H9 (cell line): ENCODE results near the gene EN1. TPM values are rescaled to one million over a fixed set of nuclear protein-coding genes. Genes with fewer than 3 reads are reported as not detected.

ENCODE experiments used
- DNase-seq: peaks from one replicate; pipeline ENCODE4 v3.0.0-alpha.2; 2017
- H2AFZ ChIP-seq: one replicate; pipeline ENCODE4 v1.6.1; 2013; ENCODE audit warnings: mild to moderate bottlenecking, low read length, control low read depth, moderate library complexity
- H2AK5ac ChIP-seq: 2 replicates; pipeline ENCODE4 v1.6.1; 2013; ENCODE audit warnings: low read length, control low read depth, mixed read lengths; ENCODE audit not compliant: insufficient read length
- H2BK120ac ChIP-seq: one replicate; pipeline ENCODE4 v1.6.1; 2013; ENCODE audit warnings: low read depth, mild to moderate bottlenecking, low read length, control low read depth, inconsistent platforms; ENCODE audit not compliant: poor library complexity, severe bottlenecking
- H2BK12ac ChIP-seq: 2 replicates; pipeline ENCODE4 v1.6.1; 2013; ENCODE audit warnings: low read length, control low read depth, mixed read lengths, low read depth; ENCODE audit not compliant: insufficient read length
- H2BK15ac ChIP-seq: 2 replicates; pipeline ENCODE4 v1.6.1; 2013; ENCODE audit warnings: low read depth, low read length, control low read depth
- H2BK20ac ChIP-seq: one replicate; pipeline ENCODE4 v1.6.1; 2013; ENCODE audit warnings: low read depth, mild to moderate bottlenecking, low read length, control low read depth, inconsistent platforms; ENCODE audit not compliant: poor library complexity, severe bottlenecking
- H2BK5ac ChIP-seq: 2 replicates; pipeline ENCODE4 v1.6.1; 2013; ENCODE audit warnings: low read length, control low read depth, mixed read lengths; ENCODE audit not compliant: insufficient read length
- H3K14ac ChIP-seq: 2 replicates; pipeline ENCODE4 v1.6.1; 2013; ENCODE audit warnings: low read length, control low read depth; ENCODE audit not compliant: insufficient read depth
- H3K18ac ChIP-seq: 2 replicates; pipeline ENCODE4 v1.6.1; 2013; ENCODE audit warnings: low read depth, mild to moderate bottlenecking, mixed read lengths, low read length, control low read depth; ENCODE audit not compliant: insufficient read length
- H3K23ac ChIP-seq: 2 replicates; pipeline ENCODE4 v1.6.1; 2013; ENCODE audit warnings: low read length, control low read depth, mixed read lengths, low read depth; ENCODE audit not compliant: insufficient read length
- H3K23me2 ChIP-seq: 2 replicates; pipeline ENCODE4 v1.6.1; 2013; ENCODE audit warnings: low read depth, mild to moderate bottlenecking, mixed read lengths, low read length, control low read depth; ENCODE audit not compliant: insufficient read length, poor library complexity, severe bottlenecking
- H3K27ac ChIP-seq: 2 replicates; pipeline ENCODE4 v1.5.1; 2013; ENCODE audit warnings: low read length, control low read depth, mixed read lengths, low read depth; ENCODE audit not compliant: insufficient read length
- H3K27me3 ChIP-seq: 2 replicates; pipeline ENCODE4 v1.6.1; 2013; ENCODE audit warnings: low read length, control low read depth, inconsistent platforms; ENCODE audit not compliant: insufficient read depth
- H3K4ac ChIP-seq: 2 replicates; pipeline ENCODE4 v1.6.1; 2013; ENCODE audit warnings: low read depth, mild to moderate bottlenecking, control low read depth, inconsistent platforms, low read length, moderate library complexity
- H3K4me1 ChIP-seq: 2 replicates; pipeline ENCODE4 v1.6.1; 2013; ENCODE audit warnings: low read length, control low read depth, inconsistent platforms; ENCODE audit not compliant: insufficient read depth
- H3K4me2 ChIP-seq: 2 replicates; pipeline ENCODE4 v1.6.1; 2013; ENCODE audit warnings: low read length, control low read depth, mixed read lengths; ENCODE audit not compliant: insufficient read length, insufficient read depth
- H3K56ac ChIP-seq: 2 replicates; pipeline ENCODE4 v1.6.1; 2013; ENCODE audit warnings: low read depth, mild to moderate bottlenecking, mixed read lengths, low read length, control low read depth; ENCODE audit not compliant: insufficient read length
- H3K79me1 ChIP-seq: 2 replicates; pipeline ENCODE4 v1.6.1; 2013; ENCODE audit warnings: low read depth, mild to moderate bottlenecking, moderate library complexity, low read length, control low read depth, inconsistent platforms; ENCODE audit not compliant: insufficient read depth, poor library complexity, severe bottlenecking
- H3K79me2 ChIP-seq: 2 replicates; pipeline ENCODE4 v1.6.1; 2013; ENCODE audit warnings: low read length, control low read depth, inconsistent platforms; ENCODE audit not compliant: insufficient read depth
- H3K9ac ChIP-seq: 2 replicates; pipeline ENCODE4 v1.6.1; 2013; ENCODE audit warnings: low read length, control low read depth, mixed read lengths; ENCODE audit not compliant: insufficient read length; ENCODE audit errors: extremely low read depth
- H3K9me3 ChIP-seq: one replicate; pipeline ENCODE4 v1.6.1; 2013; ENCODE audit warnings: low read depth, low read length, inconsistent platforms; ENCODE audit not compliant: control insufficient read depth
- H3T11ph ChIP-seq: one replicate; pipeline ENCODE4 v1.6.1; 2013; ENCODE audit warnings: mild to moderate bottlenecking, low read length, control low read depth, inconsistent platforms
- H4K20me1 ChIP-seq: one replicate; pipeline ENCODE4 v1.6.1; 2013; ENCODE audit not compliant: control insufficient read depth, insufficient read length, insufficient read depth
- H4K5ac ChIP-seq: 2 replicates; pipeline ENCODE4 v1.6.1; 2013; ENCODE audit warnings: low read depth, mild to moderate bottlenecking, mixed read lengths, low read length, control low read depth; ENCODE audit not compliant: insufficient read length
- H4K8ac ChIP-seq: replicated peaks from 2 replicates; pipeline ENCODE4 v1.6.1; 2013; ENCODE audit warnings: low read length, control low read depth, mixed read lengths, low read depth; ENCODE audit not compliant: insufficient read length
- H4K91ac ChIP-seq: 2 replicates; pipeline ENCODE4 v1.6.1; 2013; ENCODE audit warnings: low read depth, mild to moderate bottlenecking, moderate library complexity, mixed read lengths, low read length, control low read depth; ENCODE audit not compliant: insufficient read length
- H3K27ac Mint-ChIP-seq, 3 experiments: 2 replicates in 2 of 3; 3 replicates in 1 of 3; pipeline ENCODE4 v1.8.0; 2020 to 2021; ENCODE audit warnings: mixed read lengths in 3 of 3, mild to moderate bottlenecking in 1 of 3, moderate library complexity in 1 of 3
- H3K27me3 Mint-ChIP-seq: 2 replicates; pipeline ENCODE4 v1.8.0; 2021; ENCODE audit warnings: low read depth, mild to moderate bottlenecking, moderate library complexity, mixed read lengths
- H3K36me3 Mint-ChIP-seq, 3 experiments: 2 replicates in 2 of 3; 3 replicates in 1 of 3; pipeline ENCODE4 v1.8.0; 2020 to 2021; ENCODE audit warnings: low read depth in 3 of 3, mixed read lengths in 3 of 3; ENCODE audit not compliant: insufficient read depth in 1 of 3
- H3K4me1 Mint-ChIP-seq, 2 experiments: 2 replicates each; pipeline ENCODE4 v1.8.0; 2020; ENCODE audit warnings: mixed read lengths in 2 of 2
- H3K4me3 Mint-ChIP-seq, 2 experiments: 2 replicates in 1 of 2; 3 replicates in 1 of 2; pipeline ENCODE4 v1.8.0; 2020 to 2021; ENCODE audit warnings: mild to moderate bottlenecking in 2 of 2, mixed read lengths in 2 of 2, moderate library complexity in 1 of 2
- H3K9me3 Mint-ChIP-seq, 2 experiments: 2 replicates in 1 of 2; 3 replicates in 1 of 2; pipeline ENCODE4 v1.8.0; 2020; ENCODE audit warnings: mild to moderate bottlenecking in 2 of 2, mixed read lengths in 2 of 2, moderate library complexity in 1 of 2
- WGBS: extraction: QIAGEN DNeasy Blood & Tissue Kit; methylation state at CpG from one replicate; pipeline ENCODE4 v1.1.7; 2013; ENCODE audit warnings: missing lambda C conversion rate, low lambda C conversion rate, mixed read lengths; ENCODE audit not compliant: insufficient read length; ENCODE audit errors: extremely low coverage; 5-methylcytosine and 5-hydroxymethylcytosine counted together
- total RNA-seq: library from RNA; stranded (reverse); gene quantifications from 2 replicates; pipeline ENCODE4 v1.2.1, GENCODE V29; 2021
- TF ChIP-seq, protein P1 (sequence below): fragments of 200-600 bp; sonication (generic); conservative IDR thresholded peaks from 3 replicates; pipeline ENCODE4 v1.8.0; 2021; ENCODE audit warnings: antibody characterized with exemption, mild to moderate bottlenecking

EN1 gene
- total RNA-seq, 1 experiment from 2014 or later, result not detected

DNA sequence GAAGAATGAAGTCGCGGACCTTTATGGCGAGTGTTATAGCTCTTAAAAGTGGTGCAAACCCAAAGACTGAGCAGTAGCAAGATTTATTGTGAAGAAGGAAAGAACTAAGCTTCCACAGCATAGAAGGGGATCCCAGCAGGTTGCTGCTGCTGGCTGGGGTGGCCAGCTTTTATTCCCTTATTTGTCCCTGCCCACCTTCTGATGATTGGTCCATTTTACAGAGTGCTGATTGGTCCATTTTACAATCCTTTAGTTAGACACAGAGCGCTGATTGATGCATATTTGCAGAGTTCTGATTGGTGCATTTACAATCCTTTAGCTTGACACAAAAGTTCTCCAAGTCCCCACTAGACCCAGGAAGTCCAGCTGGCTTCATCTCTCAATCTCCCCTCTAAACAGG lies 36.3 kb upstream of the EN1 start:
- no CpG with 5 or more reads among the region's 4 CpGs for WGBS
- TF ChIP-seq, protein P1, sequence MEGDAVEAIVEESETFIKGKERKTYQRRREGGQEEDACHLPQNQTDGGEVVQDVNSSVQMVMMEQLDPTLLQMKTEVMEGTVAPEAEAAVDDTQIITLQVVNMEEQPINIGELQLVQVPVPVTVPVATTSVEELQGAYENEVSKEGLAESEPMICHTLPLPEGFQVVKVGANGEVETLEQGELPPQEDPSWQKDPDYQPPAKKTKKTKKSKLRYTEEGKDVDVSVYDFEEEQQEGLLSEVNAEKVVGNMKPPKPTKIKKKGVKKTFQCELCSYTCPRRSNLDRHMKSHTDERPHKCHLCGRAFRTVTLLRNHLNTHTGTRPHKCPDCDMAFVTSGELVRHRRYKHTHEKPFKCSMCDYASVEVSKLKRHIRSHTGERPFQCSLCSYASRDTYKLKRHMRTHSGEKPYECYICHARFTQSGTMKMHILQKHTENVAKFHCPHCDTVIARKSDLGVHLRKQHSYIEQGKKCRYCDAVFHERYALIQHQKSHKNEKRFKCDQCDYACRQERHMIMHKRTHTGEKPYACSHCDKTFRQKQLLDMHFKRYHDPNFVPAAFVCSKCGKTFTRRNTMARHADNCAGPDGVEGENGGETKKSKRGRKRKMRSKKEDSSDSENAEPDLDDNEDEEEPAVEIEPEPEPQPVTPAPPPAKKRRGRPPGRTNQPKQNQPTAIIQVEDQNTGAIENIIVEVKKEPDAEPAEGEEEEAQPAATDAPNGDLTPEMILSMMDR, result no peak
- H4K5ac ChIP-seq, result no peak overlapping the region
- peaks cover 2% of the 10 kb centered on the region; the same call in 1 of the 2 replicates for H3K4me1 ChIP-seq
- no peak overlapping the region for H3K9ac ChIP-seq
- no peak overlapping the region for H3K4me2 ChIP-seq
- H3K18ac ChIP-seq, result no peak overlapping the region
- H3K56ac ChIP-seq, result no peak overlapping the region
- H4K8ac ChIP-seq, result no peak overlapping the region
- no peak overlapping the region for H3K23ac ChIP-seq
- H3K9me3 Mint-ChIP-seq, result peaks cover 0 to under 1% of the 10 kb centered on the region in 2 experiments; a peak in 2 of 5 replicates
- no peaks in the 10 kb centered on the region; a peak in 1 of 7 replicates for H3K36me3 Mint-ChIP-seq
- H3K27me3 ChIP-seq, result no peaks in the 10 kb centered on the region; the same call in 1 of the 2 replicates
- no peak overlapping the region for H3K4ac ChIP-seq
- H3K79me1 ChIP-seq, result no peaks in the 10 kb centered on the region
- no peak overlapping the region for H4K91ac ChIP-seq
- no peak overlapping the region for H3T11ph ChIP-seq
- H3K4me1 Mint-ChIP-seq, result peaks cover 8 to 10% of the 10 kb centered on the region in 2 experiments; a peak in 2 of 4 replicates
- no peak overlapping the region for H2BK5ac ChIP-seq
- H3K4me3 Mint-ChIP-seq, result no peak overlapping the region
- no peaks in the 10 kb centered on the region for H3K9me3 ChIP-seq
- H3K27me3 Mint-ChIP-seq, result peaks cover 46% of the 10 kb centered on the region
- H3K27ac Mint-ChIP-seq, result no peak overlapping the region
- no peak overlapping the region for H2BK12ac ChIP-seq
- H2AK5ac ChIP-seq, result no peak overlapping the region
- no peak overlapping the region for H3K27ac ChIP-seq
- H2BK120ac ChIP-seq, result no peak overlapping the region
- H2BK15ac ChIP-seq, result no peak overlapping the region
- no peaks in the 10 kb centered on the region for H3K23me2 ChIP-seq
- H3K14ac ChIP-seq, result no peak overlapping the region
- H4K20me1 ChIP-seq, result no peaks in the 10 kb centered on the region
- no peaks in the 10 kb centered on the region for H3K79me2 ChIP-seq
- no peak overlapping the region for H2BK20ac ChIP-seq
- no peak overlapping the region for H2AFZ ChIP-seq
- no peak for DNase-seq
